Measurements from ENCODE around the gene COL18A1.

Gene COL18A1

GRCh38 chr21:45404730-45405270 lies at the start of gene COL18A1:
Gene COL18A1 (plus strand): TSS chr21:45405165. CDS start chr21:45405231, 66 bp downstream.
- peak; percentile 37 for ATAC-seq
- no peak for TF ChIP-seq TSHZ2 (CRISPR knock-in tag; IDR thresholded peaks at IDR 0.05)
- no peak for TF ChIP-seq ZNF70 (CRISPR knock-in tag; IDR thresholded peaks at IDR 0.05)

- no peak for TF ChIP-seq ARNTL (CRISPR knock-in tag; IDR thresholded peaks at IDR 0.05; ENCODE audit: borderline replicate concordance, low read depth)
- no peak for TF ChIP-seq ESRRG (CRISPR knock-in tag; IDR thresholded peaks at IDR 0.05)
- no peak for TF ChIP-seq PATZ1 (CRISPR knock-in tag; IDR thresholded peaks at IDR 0.05; ENCODE audit: borderline replicate concordance)
- TF ChIP-seq RARB (CRISPR knock-in tag; IDR thresholded peaks at IDR 0.05) = no peak
- no peak for TF ChIP-seq ZC3H10 (CRISPR knock-in tag; IDR thresholded peaks at IDR 0.05)
- no peak for TF ChIP-seq POU6F1 (CRISPR knock-in tag; IDR thresholded peaks at IDR 0.05; ENCODE audit: borderline replicate concordance, low read depth)
- TF ChIP-seq TSHZ2 (CRISPR knock-in tag; IDR thresholded peaks at IDR 0.05) = no peak
- no peak for TF ChIP-seq CSDC2 (CRISPR knock-in tag; IDR thresholded peaks at IDR 0.05)
- no peak for TF ChIP-seq ZNF8 (CRISPR knock-in tag; IDR thresholded peaks at IDR 0.05)
- no peak for TF ChIP-seq ISL1 (CRISPR knock-in tag; IDR thresholded peaks at IDR 0.05)
- TF ChIP-seq ZNF70 (CRISPR knock-in tag; IDR thresholded peaks at IDR 0.05) = no peak
- no peak for TF ChIP-seq ZFP3 (CRISPR knock-in tag; IDR thresholded peaks at IDR 0.05)
- no peak for TF ChIP-seq PPARA (CRISPR knock-in tag; IDR thresholded peaks at IDR 0.05; ENCODE audit: borderline replicate concordance)
- TF ChIP-seq, protein P1, sequence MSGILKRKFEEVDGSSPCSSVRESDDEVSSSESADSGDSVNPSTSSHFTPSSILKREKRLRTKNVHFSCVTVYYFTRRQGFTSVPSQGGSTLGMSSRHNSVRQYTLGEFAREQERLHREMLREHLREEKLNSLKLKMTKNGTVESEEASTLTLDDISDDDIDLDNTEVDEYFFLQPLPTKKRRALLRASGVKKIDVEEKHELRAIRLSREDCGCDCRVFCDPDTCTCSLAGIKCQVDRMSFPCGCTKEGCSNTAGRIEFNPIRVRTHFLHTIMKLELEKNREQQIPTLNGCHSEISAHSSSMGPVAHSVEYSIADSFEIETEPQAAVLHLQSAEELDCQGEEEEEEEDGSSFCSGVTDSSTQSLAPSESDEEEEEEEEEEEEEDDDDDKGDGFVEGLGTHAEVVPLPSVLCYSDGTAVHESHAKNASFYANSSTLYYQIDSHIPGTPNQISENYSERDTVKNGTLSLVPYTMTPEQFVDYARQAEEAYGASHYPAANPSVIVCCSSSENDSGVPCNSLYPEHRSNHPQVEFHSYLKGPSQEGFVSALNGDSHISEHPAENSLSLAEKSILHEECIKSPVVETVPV (CRISPR knock-in tag; IDR thresholded peaks at IDR 0.05) = no peak
- ATAC-seq = no peak
Measured at GRCh38 chr21:45355573-45355972, 49.4 kb upstream of the COL18A1 start.

DNA sequence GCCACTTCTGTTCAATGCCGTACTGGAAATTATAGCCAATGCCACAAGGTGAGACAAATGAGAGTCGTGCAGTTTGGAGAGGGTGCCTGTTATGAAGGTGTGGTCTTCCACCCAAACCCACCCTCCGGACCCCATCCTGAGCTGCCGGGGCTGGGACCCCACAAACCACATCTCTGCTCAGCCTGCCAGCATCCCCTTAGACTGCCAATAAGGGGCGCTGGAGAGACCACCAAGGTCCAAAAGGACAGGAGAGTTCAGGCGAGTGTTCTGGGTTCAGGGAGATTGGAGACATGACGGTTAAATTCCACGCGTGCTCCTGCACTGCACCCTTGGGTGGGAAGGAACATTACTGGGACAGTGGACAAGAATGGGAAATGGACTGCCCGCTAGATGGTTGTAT lies 48.7 kb upstream of the COL18A1 start:
- TF ChIP-seq ISL1 (CRISPR knock-in tag; IDR thresholded peaks at IDR 0.05) (no peak), ZNF70 (CRISPR knock-in tag; IDR thresholded peaks at IDR 0.05) (no peak), ZNF565 (CRISPR knock-in tag; conservative IDR thresholded peaks at IDR 0.05; ENCODE audit: low read depth) (no peak), ZFP30 (CRISPR knock-in tag; IDR thresholded peaks at IDR 0.05) (no peak), PPARA (CRISPR knock-in tag; IDR thresholded peaks at IDR 0.05; ENCODE audit: borderline replicate concordance) (no peak), ZNF8 (CRISPR knock-in tag; IDR thresholded peaks at IDR 0.05) (no peak), ESRRG (CRISPR knock-in tag; IDR thresholded peaks at IDR 0.05) (no peak), OSR1 (CRISPR knock-in tag; IDR thresholded peaks at IDR 0.05) (no peak), CSDC2 (CRISPR knock-in tag; IDR thresholded peaks at IDR 0.05) (no peak), TSHZ2 (CRISPR knock-in tag; IDR thresholded peaks at IDR 0.05) (no peak), ARNTL (CRISPR knock-in tag; IDR thresholded peaks at IDR 0.05; ENCODE audit: borderline replicate concordance, low read depth) (no peak), BACH2 (CRISPR knock-in tag; IDR thresholded peaks at IDR 0.05; ENCODE audit: borderline replicate concordance) (no peak)
- no peak for ATAC-seq
